ENCODE measurements around the gene TMEM86A. TPM values are rescaled to one million over a fixed set of nuclear protein-coding genes. Genes with fewer than 3 reads are reported as not detected.
A peak's percentile ranks its signal among the peaks of the same experiment; 100 is the strongest.

The TMEM86A gene
- total RNA-seq, 1 donor from 2014 or later: 7.9 TPM

DNA sequence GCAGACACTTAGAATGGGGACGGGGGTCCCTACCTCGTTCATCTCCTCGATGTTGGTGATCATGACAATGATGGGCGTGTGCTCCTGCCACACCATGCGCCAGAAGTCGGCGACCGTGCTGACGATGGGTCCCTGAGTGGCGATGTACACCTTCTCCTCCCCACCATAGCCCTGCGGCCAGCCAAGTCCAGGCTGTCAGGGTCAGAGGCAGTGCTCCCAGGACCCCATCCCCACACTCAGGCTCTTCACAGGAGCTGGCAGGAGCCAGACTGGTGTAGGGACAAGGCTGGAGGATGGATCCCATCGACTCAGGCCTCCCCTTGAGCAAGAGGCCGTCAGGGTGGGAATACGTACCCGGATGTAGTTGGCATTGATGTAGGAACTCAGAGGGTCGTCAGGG, 34.6 kb downstream of the TMEM86A start:
- Mint-ChIP-seq H3K27ac (no peak overlapping the region), H3K4me1 (ENCODE audit: low read depth) (no peaks in the 10 kb centered on the region), H3K4me3 (ENCODE audit: low read depth) (no peak overlapping the region), H3K36me3 (ENCODE audit: insufficient read depth) (no peaks in the 10 kb centered on the region), H3K9me3 (ENCODE audit: low read depth) (no peaks in the 10 kb centered on the region), H3K27me3 (peaks cover 3% of the 10 kb centered on the region)
- DNase-seq (ENCODE audit: low spot score, unreplicated experiment): no peak
- TF ChIP-seq, protein P1, sequence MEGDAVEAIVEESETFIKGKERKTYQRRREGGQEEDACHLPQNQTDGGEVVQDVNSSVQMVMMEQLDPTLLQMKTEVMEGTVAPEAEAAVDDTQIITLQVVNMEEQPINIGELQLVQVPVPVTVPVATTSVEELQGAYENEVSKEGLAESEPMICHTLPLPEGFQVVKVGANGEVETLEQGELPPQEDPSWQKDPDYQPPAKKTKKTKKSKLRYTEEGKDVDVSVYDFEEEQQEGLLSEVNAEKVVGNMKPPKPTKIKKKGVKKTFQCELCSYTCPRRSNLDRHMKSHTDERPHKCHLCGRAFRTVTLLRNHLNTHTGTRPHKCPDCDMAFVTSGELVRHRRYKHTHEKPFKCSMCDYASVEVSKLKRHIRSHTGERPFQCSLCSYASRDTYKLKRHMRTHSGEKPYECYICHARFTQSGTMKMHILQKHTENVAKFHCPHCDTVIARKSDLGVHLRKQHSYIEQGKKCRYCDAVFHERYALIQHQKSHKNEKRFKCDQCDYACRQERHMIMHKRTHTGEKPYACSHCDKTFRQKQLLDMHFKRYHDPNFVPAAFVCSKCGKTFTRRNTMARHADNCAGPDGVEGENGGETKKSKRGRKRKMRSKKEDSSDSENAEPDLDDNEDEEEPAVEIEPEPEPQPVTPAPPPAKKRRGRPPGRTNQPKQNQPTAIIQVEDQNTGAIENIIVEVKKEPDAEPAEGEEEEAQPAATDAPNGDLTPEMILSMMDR (IDR thresholded peaks at IDR 0.05; ENCODE audit: unreplicated experiment): no peak

DNA sequence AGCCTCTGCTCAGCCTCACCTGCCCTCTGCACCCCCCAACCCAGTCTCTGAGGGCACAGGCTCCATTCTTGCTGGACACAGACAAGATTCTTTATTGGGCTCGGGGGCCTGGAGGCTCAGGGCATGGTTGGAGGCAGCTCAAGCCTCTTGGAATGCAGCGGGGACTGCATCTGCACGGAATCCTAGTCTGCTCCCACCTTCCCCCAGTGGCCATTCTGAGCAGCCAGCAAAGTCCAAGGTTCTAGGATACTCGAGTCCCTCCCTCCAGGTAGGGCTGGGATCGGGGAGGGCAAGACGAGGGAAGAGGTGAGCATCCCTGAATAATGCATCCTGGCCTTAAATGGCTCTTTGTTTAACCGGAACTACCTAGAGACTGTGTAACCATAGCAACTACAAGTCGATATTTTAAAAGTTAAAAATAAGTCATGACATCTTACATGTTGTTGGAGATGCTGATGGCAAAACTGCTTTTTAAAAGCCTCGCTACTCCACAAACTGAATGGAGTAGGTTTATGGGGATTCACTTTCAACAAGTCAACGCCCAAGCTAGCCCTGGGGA, 38.1 kb downstream of the TMEM86A start:
- DNase-seq (ENCODE audit: low spot score, unreplicated experiment): no peak
- H3K4me1 Mint-ChIP-seq (ENCODE audit: low read depth): no peaks in the 10 kb centered on the region
- no peaks in the 10 kb centered on the region for H3K36me3 Mint-ChIP-seq (ENCODE audit: insufficient read depth)

DNA sequence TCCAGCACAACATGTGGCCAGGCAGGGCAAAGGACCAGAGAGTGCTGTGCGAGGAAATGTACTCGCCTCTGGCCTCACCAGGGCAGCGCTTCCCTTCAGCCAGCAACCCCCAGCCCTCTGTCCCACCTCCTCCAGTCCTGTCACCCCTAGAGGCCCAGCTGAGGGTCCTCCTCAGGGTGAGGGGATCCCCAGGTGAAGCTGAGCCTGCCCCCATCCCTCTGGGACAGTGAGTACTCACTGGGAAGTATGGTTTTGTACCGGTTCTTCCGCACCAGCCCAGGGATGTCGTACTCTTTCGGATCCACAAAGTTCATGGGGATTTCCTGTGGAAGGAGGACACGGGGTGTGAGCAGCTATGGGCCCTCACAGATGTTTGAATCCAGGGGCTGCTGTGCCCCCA, 39.1 kb downstream of the TMEM86A start:
- Mint-ChIP-seq H3K9me3 (ENCODE audit: low read depth) (no peaks in the 10 kb centered on the region), H3K36me3 (ENCODE audit: insufficient read depth) (no peaks in the 10 kb centered on the region), H3K27ac (no peak overlapping the region), H3K4me1 (ENCODE audit: low read depth) (no peaks in the 10 kb centered on the region), H3K4me3 (ENCODE audit: low read depth) (no peak overlapping the region), H3K27me3 (peaks cover 3% of the 10 kb centered on the region)
- TF ChIP-seq, protein P1 (IDR thresholded peaks at IDR 0.05; ENCODE audit: unreplicated experiment): no peak
- DNase-seq (ENCODE audit: low spot score, unreplicated experiment): no peak

More for the DNA sequence above, 38.1 kb downstream of the TMEM86A start:
- Mint-ChIP-seq H3K27me3 (peaks cover 3% of the 10 kb centered on the region), H3K27ac (no peak overlapping the region), H3K9me3 (ENCODE audit: low read depth) (no peaks in the 10 kb centered on the region), H3K4me3 (ENCODE audit: low read depth) (no peak overlapping the region)
- TF ChIP-seq, protein P1 (IDR thresholded peaks at IDR 0.05; ENCODE audit: unreplicated experiment): peak; percentile 7

DNA sequence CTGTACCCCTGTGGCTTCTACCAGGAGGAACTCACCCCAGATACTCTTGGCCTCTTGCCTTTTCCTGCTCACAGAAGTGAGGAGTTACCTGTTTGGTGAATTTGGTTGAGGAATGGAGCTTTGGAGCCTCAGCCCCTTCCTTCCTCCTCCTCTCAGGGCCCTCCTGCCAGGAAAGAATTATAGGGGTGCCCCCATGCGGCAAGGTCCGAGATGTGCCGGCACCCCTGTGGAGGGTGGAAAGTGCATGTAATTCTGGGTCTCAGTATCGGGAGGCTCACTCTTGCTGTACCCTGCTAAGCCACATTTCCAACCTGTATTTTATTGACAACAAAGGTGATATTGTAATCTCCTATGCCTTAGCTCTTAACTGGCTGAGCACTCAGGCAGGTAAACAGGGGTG, 41.1 kb downstream of the TMEM86A start:
- Mint-ChIP-seq H3K9me3 (ENCODE audit: low read depth) (no peaks in the 10 kb centered on the region), H3K27ac (no peak overlapping the region), H3K4me3 (ENCODE audit: low read depth) (no peak overlapping the region), H3K36me3 (ENCODE audit: insufficient read depth) (no peaks in the 10 kb centered on the region), H3K4me1 (ENCODE audit: low read depth) (no peaks in the 10 kb centered on the region), H3K27me3 (peaks cover 3% of the 10 kb centered on the region)
- TF ChIP-seq, protein P1 (IDR thresholded peaks at IDR 0.05; ENCODE audit: unreplicated experiment): no peak
- DNase-seq (ENCODE audit: low spot score, unreplicated experiment): no peak

DNA sequence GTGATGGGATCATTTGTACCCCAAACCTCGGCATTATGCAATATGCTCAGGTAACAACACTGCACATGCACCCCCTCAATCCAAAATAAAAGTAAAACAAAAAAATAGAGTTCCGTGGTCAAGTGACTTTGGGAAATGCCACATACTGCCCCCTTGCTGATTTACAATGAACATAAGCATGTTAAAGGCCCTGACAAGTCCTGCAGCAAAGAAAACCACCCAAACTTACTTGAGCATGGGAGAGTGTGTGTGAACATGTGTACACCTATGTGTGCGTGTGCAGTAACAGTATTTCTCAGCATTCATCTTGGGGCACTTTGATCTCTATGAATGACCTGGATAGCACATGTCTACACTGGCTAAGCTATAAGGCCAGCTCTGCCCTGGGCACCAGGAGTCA, 43.2 kb downstream of the TMEM86A start:
- no peak overlapping the region for H3K27ac Mint-ChIP-seq
- DNase-seq (ENCODE audit: low spot score, unreplicated experiment): no peak
- H3K36me3 Mint-ChIP-seq (ENCODE audit: insufficient read depth): no peaks in the 10 kb centered on the region
- H3K4me1 Mint-ChIP-seq (ENCODE audit: low read depth): peaks cover 2% of the 10 kb centered on the region
- no peaks in the 10 kb centered on the region for H3K27me3 Mint-ChIP-seq
- TF ChIP-seq, protein P1 (IDR thresholded peaks at IDR 0.05; ENCODE audit: unreplicated experiment): no peak
- H3K4me3 Mint-ChIP-seq (ENCODE audit: low read depth): no peak overlapping the region
- no peaks in the 10 kb centered on the region for H3K9me3 Mint-ChIP-seq (ENCODE audit: low read depth)
